HG02981 (cell line): Measurements from ENCODE around the gene LATS2.

Experiments used
- ATAC-seq: cut with Tn5 transposase; IDR thresholded peaks from one replicate; pipeline ENCODE4 v1.9.1; 2021; ENCODE audit warnings: mild to moderate bottlenecking, moderate library complexity; ENCODE audit not compliant: unreplicated experiment

Gene LATS2

DNA sequence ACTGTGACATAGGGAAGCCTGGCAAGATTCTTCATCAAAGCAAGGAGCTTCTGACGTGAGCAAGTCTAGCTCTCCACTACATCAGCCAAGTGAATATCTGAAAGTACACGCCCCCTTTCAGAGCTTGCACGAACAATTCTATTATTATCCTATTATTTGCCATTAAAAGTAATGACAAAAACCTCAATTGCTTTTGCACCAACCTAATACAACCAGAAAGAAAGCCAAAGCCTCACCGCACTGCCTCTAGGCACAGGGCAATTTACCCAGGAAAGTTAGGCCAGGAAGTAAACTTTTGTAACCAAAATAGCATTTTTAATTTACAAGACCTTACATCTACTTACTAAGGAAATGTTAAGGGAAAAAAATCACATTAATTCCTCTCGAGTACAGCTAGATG, 41.2 kb downstream of the LATS2 start:
- no peak for ATAC-seq

DNA sequence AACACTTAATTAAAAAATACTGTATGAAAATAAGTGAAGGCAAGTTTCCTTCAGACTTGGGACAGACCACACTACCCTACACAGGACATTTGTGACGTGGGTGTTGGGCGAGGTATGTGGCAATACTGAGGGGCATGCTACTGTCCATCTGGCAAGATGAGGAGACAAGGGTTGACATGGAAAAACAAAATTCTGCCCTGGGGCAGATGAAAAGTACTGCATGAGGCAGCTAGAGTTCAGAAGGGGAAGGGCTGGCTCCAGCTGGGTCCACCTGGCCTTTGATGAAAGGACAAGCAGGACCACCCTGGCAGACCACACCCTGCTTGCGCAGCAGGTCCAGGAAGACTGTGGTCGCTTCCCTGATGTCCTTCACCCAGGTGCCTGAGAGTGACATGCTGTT, 43.2 kb downstream of the LATS2 start:
- ATAC-seq = no peak

DNA sequence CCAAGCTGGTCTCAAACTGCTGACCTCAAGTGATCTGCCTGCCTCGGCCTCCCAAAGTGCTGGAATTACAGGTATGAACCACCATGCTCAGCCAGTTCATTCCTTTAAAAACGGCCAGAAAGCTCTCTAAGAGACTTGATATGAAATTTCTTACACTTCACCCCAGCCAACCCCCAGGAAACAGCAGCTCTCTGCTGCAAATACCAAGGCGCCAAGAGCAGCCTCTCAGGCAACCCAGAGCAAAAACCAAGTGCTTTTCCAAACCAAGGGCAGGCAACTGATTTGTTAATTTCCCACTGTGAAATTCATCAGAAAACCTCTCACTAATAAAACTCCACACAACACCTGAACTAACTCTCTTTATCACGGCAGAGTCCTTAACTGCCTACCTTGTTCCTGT, 44.9 kb downstream of the LATS2 start:
- ATAC-seq = no peak

DNA sequence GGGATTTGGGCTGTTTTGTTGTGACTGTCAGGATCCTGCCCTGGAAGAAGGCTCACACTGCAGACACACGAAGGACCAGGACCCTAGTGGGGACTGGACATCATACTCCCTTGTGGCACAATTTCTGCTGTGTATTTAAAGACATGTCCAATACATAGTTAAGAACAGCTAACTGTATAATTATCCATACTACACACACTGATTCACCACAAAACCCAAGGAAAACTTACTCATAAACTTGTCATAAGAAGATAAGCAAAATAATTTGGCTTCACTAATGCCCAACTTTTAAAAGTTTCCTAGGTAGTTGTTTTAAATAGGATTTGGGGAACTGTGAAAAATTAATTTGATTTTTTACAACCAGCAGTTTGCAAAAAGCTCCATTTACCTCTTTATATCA, 46.1 kb downstream of the LATS2 start:
- ATAC-seq = no peak

DNA sequence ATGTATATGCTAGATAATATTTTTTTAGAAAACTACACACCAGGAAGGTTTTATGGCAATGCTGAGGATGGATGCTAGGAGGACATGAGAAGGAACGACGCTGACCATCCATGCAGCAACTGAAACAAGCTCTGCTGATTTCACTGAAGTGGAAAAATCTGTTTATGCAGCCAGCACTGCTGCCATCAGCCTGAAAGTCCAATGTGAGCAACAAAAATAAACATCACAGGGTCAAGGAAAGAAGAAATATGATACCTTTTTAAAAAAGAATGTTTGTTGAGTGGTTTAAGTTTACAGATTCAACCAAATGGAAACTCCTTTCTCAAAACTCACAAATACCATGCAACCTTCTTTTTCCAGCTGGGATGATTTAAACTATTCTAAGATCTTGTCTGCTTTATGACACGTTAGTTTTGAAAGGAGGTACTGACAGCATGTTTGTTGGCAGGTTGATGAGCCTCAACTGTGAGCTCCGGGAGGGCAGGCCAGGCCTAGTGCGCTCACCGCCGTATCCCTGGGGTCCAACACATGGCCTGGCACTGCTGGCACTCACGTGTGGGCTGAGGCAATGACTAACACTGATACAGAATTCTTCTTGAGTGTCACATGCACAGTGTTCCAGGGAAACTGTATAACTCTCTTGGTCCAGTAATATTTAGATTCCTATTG, 46.8 kb downstream of the LATS2 start:
- ATAC-seq = no peak

DNA sequence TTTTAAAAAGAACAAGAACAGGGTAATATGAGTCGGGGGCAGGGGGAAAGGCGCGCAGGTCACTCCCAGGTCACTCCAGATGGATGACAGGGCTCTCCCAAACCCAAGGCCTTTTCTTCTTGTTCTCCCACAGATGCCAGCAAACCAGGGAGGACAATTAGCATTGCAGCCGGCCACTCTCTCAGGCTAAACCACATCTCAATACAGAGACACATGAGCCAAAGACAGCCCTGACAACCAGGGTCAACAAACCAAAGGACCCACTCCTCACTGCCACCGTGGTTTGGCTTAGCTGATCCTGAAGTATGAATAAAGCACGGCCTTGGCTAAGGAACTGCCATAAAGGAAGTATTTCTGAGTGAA, 47.3 kb downstream of the LATS2 start:
- ATAC-seq = no peak

DNA sequence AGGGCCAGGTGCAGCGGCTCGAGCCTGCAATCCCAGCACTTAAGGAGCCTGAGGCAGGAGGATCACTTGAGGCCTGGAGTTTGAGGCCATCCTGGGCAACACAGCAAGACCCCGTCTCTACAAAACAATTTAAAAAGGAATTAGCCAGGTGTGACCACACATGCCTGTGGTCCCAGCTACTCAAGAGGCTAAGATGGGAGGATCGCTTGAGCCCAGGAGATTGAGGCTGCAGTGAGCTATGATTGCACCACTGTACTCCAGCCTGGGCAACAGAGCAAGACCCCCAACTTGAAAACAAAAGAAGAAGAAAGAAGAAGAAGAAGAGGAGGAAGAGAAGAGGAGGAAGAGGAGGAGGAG, 47.7 kb downstream of the LATS2 start:
- no peak for ATAC-seq

DNA sequence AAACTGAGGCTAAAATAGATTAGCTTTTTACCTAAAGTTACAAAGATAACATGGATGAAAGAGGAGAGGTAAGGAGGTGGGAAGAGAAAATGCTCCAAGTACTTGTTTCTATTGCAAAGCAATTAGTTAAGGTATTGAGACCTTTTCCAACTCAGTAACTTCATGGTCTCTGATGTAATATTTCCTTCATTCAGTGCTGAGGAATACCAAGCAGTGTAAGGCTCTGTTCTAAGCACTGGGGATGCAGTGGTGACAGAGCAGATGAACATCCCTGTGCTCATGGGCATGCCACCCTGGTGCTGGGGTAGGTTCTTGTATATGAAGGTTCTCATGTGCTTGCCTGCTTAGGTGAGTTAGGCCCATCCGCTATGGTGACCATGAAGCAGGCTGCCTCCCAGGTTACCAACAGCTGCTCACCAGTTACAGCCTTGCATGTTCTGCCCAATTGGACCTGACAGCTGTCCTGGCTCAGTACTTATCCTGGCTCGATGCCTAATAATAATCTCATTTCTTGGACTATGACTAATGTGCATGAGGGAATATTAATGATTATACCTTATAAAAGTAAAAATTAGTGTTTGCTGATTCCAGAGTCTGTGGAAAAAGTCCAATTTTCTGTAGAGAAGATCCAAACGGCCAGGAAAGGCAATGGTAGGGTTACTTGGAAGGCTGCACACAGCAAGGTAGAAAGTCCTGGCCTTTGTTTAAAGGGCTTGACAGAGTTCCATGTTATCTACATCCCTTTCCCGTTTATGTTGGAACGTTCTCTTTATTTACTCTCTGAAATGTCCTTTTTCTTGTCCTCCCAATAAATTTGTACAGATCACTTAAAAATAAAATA, 48.3 kb downstream of the LATS2 start:
- ATAC-seq = no peak

DNA sequence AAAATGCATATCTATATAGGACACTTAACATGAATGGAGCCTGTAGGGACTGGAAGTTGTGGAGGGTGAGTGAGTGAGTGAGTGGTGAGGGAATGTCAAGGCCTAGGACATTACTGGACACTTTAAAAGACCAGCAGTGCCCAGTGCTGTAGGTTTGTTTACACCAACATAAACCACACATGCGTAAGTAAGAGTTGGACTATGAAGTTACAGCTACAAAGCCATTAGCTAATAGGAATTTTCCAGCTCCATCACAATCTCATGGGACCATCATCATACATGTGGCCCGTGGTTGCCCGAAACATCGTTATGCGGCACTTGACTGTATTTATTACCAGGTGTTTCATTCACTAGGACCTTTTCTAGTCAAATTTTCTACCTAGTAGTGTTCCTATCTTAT, 49.2 kb downstream of the LATS2 start:
- ATAC-seq = no peak

DNA sequence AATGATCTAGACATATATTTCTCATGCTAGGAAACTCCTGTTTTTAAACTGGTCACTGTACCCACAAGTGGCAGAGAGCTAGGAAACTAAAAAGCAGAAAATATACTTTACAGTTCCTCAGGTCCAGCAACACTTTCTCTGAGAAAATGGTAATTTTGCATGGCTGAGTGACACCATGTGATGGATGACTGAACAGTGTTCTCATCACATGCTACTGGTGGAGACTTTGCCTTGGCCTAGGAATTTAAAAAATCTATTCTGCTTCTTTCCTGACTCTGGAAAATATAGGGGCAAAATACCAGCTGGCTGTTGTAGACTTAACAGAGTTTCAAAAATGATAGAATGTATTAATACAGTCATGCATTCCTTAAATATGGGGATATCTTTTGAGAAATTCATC, 50.0 kb downstream of the LATS2 start:
- ATAC-seq = no peak

DNA sequence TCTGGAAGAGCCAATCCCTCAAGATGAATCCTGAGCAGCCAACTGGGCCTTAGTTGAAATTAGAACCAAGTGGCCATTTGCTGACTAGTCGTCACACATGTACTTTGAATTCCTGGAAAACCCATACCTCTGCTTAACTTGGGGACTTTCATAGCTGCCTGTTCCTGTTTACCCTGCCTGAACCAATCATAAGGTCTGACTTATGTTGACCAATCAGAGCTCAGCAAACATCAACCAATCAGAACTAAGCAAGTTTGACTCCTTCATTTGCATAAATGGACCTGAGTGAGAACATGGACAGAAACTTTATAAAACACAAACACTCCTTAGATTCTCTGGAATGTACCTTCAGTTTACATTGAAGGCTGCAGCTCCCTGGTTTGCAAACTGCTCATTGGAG, 50.8 kb downstream of the LATS2 start:
- ATAC-seq = no peak

DNA sequence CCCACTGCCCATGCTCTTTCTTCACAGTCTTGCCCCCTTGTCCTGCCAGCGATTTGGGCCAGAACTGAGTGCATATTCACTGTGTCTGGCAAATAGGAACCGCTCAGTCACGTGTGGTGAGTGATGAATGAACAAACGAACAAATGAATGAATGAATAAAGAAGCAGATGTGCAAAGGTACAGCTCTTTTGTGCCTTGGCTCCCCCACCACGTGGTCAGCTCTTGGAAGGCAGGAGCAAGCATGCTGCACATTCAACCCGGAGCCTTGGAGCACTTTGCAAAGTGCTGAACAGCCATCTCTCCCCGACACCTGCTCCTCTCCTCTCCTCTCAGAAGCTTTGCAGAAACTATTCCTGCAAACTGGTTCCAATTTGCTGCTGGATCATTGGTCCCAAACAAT, 52.4 kb downstream of the LATS2 start:
- ATAC-seq = no peak

DNA sequence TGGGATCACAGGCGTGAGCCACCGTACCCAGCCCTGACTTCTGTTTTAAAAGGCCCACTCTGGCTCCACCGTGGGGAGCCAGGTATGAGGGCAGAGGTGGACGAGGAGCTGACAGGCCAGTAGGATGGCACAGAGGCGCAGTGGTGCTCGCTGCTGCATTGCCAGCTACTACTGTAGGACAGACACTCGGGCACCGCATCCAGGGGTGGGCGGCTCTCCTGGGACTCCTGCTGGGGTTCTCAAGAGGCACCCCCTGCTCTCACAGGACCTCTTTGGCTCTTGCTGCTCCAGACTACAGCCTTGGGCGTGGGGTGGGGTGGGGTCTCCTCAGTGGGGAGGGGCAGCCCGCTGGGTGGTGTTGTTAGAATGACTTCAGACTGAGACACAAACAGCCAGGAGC, 53.4 kb downstream of the LATS2 start:
- no peak for ATAC-seq

DNA sequence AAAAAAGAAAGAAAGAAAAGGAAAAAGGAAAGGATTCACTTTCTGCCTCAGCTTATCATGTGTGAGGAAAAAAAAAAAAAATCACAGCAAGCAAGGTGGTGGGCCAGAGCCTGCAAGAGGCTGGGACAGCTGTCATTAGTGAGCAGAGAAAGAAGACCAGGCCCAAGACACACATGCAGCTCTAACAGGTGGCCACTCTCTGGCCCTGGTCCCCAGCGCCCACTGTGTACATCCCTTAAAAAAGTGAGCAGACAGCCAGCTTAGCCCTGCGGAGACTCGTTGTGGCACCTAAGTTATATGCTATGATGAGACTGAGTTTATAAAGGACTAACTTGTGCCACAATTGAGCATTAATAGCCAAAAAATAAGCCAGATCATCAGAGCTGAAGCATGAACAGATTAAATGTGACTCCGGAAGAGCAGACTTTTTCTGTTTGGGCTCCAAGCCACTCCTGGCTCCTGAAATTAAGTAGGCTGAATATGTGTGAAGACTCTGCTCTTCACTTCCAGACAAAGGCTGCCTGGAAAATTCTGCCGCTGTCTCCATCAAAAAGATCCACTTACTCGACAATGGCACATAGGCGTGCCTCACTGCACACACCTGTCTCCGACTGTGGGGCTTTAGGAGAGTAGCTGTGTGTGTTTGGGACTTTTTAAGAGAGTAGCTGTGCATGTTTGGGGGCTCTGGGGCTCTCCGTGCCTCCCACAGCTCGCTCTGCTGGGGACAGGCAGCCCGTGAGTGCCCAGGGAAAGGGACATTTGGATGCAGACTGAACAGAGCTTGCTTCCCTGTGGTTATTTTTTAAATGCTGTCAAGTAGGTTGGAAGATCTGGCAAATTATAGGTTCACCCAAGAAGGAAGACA, 55.0 kb downstream of the LATS2 start:
- ATAC-seq = no peak

DNA sequence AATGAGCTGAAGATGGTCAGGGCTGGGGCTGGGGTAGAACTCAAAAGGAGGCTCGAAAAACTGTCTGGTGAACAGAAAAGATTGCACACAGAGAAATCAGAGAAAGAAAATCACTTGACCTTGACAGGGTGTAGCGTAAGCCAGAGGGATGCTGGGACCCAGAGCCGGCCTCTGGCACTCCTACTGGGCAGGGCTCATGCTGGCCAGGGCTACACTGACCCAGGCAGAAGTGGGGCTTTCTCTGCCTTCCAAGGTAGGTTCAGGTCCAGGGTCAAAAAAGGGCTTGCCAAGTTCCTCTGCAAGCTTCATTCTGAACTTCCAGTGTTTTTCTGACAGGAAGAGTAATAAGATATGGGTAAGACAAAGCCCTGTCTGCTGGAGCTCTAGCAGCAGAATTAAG, 56.2 kb downstream of the LATS2 start:
- no peak for ATAC-seq

DNA sequence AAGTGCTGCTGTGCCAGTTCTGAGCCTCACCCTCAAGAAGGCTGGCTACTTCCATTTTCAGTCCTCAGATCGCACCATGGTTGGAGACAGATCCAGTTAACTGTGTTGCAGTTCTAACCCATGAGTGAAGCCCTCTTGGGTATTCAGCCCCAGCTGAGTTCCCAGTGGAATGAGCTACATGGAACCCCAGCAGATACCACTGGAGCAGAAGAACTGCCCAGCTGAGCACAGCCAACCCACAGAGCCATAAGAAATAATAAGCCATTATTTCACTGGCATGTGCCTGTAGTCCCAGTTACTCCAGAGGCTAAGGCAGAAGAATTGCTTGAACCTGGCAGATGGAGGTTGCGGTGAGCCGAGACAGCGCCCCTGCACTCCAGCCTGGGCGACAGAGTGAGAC, 59.9 kb downstream of the LATS2 start:
- no peak for ATAC-seq

DNA sequence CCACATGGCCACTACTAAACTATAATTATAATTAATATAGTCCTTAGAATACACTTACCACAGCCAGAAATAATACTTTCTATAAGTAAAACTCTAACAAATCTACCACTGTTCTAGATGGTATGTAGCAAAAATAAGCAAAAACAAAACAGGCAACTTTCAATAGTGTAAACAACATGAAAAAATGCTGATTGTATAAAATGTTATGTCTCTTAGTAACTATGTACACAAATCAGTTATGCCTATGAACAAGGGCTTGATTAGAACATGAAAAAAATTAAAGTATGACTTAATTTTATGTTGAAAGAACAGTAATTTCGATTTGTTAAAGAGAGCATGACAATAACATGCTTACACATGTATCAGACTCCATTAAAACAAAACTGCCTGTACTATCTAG, 60.7 kb downstream of the LATS2 start:
- no peak for ATAC-seq

DNA sequence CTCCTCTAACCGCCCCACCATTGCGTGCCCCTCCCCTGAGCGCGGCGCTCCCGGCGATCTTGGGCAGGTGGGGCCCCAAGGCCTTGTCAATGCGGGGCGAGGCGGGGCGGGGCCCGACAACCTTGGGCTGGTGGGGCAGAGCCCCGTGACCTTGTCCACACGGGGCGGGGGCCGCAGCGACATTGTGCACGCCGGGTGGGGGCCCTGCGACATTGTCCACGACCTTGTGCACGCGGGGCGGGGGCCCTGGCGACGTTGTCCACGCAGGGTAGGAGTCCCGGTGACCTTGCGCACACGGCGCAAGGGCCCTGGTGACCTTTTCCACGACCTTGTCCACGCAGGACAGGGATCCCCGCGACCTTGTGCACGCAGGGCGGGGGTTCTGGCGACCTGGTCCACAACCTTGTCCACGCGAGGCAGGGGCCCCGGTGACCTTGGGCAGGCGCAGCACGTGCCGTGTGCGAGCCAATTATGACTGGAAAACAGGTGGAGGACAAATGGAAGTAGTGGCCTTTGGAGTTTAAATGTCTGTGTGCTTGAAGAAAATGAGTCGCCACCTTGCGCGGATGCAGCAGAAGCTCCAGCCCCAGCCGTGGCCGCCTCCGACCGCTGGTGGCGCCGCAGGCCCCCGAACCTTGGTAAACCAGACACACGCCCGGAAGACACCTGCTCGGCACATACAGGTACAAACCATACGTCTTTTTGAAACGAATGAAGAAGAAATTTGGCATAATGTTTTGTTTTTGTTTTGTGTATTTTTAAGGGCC, 62.6 kb downstream of the LATS2 start:
- no peak for ATAC-seq

DNA sequence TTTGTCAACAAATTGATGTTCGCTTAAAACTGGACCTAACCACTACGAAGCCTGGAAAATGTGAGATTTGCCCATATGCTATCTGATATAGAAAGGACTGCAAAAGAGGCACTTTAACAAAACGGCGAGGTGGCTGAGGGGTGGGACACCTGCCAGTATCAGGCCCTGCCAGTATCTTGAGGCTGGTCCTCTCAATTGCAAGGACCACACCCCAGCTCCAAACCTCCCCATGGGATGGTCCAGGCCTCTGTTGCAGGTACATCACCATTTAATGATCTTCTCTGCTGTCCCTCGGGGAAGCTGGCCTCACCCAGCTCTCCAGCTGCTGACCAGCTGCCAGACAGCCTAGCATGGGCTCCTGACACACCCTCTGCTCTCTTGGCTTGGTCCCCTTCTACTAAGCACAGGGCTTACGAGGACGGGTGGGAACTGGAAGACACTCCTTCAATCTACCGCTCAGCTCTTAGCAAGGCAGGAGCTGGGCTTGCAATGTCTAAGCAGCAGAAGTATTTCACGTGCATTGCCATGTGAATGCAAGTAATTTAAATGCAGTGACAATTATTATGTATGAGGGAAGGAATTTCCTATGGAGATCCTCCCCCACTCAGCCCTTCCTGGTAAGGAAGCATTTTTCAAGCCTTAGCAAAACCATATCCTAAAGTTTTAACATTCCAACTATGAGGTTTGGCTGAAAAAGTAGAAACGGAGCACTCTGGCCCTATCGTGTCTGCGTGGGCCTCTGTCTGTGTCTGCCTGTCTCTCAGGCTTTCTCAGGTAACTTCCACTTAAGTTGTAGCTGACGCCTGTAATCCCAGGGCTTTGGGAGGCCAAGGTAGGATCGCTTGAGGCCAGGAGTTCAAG, 63.9 kb downstream of the LATS2 start:
- no peak for ATAC-seq

DNA sequence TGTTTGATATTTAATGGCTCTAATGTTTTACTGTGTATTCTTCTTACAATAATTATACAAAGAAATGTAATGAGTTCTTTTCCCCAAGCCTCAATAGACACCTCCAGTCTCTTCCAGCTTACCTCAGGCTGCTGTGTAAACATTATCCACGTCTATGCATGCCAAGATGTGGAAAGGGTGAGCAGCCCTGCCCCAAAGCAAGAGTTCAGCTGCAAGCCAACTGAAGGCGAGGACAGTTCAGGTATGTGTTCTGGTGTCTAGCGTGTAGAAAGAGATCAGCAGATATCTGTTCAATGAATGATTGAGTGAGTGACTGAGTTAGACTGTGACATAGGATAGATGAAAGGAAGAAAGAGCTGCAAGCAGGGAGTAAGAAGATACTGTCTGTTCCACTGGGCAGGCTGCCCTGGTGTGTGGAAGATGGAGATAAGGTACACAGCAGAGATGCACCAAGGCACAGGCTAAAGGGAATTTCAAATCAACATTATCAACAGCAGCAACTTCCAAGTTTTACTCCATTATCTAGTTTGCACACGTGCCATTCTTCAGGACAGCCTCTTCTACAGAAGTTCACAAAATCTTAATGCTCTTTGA, 66.0 kb downstream of the LATS2 start:
- no peak for ATAC-seq
